NCI-H524 treated with DMSO at 0.1 percent for 48 hours (cell line): ENCODE measurements around the gene CLN3.
"Not testable (repeated sequence)": the region's sequence is repeated elsewhere in the genome, so short reads cannot be mapped to it uniquely, and the experiment has no call there.

ENCODE experiments used
- DNase-seq: peaks from one replicate; lab custom pipeline; 2025; lab: John Stamatoyannopoulos, UW

The CLN3 gene

GRCh38 chr16:28494121-28494851 is 2.4 kb upstream of the CLN3 start, which contains the start of gene APOBR:
TSS of gene APOBR (plus strand) at chr16:28494643. CDS start at chr16:28494682, 39 bp downstream.
- no peak for DNase-seq

- DNase-seq, result no peak
Observed at GRCh38 chr16:28492511-28492910, 637 bp upstream of the CLN3 start.

GRCh38 chr16:28491230-28491969 is 474 bp downstream of the CLN3 start:
- no peak for DNase-seq

- no peak for DNase-seq
Observed at GRCh38 chr16:28486266-28486665, 5.6 kb downstream of the CLN3 start.

- not testable (repeated sequence) for DNase-seq
Observed at GRCh38 chr16:28483361-28483760, 8.5 kb downstream of the CLN3 start.

GRCh38 chr16:28482026-28482425 is 9.8 kb downstream of the CLN3 start:
- DNase-seq, result no peak

- no peak for DNase-seq
Observed at GRCh38 chr16:28478506-28479180, 13.2 kb downstream of the CLN3 start.

GRCh38 chr16:28477311-28477920 is 14.5 kb downstream of the CLN3 start:
- DNase-seq, result no peak

GRCh38 chr16:28475221-28475620 is 16.7 kb downstream of the CLN3 start:
- DNase-seq, result no peak

GRCh38 chr16:28473714-28474265 is 18.1 kb downstream of the CLN3 start:
- DNase-seq, result no peak

GRCh38 chr16:28447081-28447480 is 44.8 kb downstream of the CLN3 start:
- not testable (repeated sequence) for DNase-seq

- DNase-seq, result not testable (repeated sequence)
Observed at GRCh38 chr16:28446388-28446787, 45.5 kb downstream of the CLN3 start.

GRCh38 chr16:28443943-28444342 is 47.9 kb downstream of the CLN3 start:
- DNase-seq, result not testable (repeated sequence)

GRCh38 chr16:28438899-28439298 is 53.0 kb downstream of the CLN3 start:
- DNase-seq, result not testable (repeated sequence)

GRCh38 chr16:28435340-28435739 is 56.5 kb downstream of the CLN3 start:
- DNase-seq, result not testable (repeated sequence)
